GM10248 (cell line): ENCODE results near the gene CLEC14A.

ENCODE experiments used
- CTCF ChIA-PET: fragments of 300-600 bp; sonication (Branson Sonifier 250); formaldehyde crosslinking; extraction: SDS; loops from one replicate; lab custom pipeline; 2021; ENCODE audit warnings: antibody characterized with exemption; lab: Yijun Ruan, JAX
- POLR2A ChIA-PET: fragments of 350-650 bp; sonication (Branson Sonifier 250); formaldehyde crosslinking; extraction: SDS; loops from one replicate; lab custom pipeline; 2020; ENCODE audit warnings: antibody characterized with exemption; lab: Yijun Ruan, JAX
- DNase-seq: peaks from one replicate; pipeline ENCODE4 v3.0.0; 2012; ENCODE audit errors: extremely low spot score
- CTCF ChIP-seq: IDR thresholded peaks from 2 replicates; pipeline ENCODE4 v1.5.1; 2012; ENCODE audit warnings: mild to moderate bottlenecking, low read depth; ENCODE audit errors: extremely low read depth, missing control alignments, control extremely low read depth

CLEC14A gene

GRCh38 chr14:38217553-38217952 lies 38.3 kb downstream of the CLEC14A start:
- ChIA-PET CTCF (no interaction called here), POLR2A (no interaction called here)
- TF ChIP-seq CTCF: no peak
- no peak for DNase-seq

- CTCF ChIA-PET: no interaction called here
- DNase-seq: no peak
- no peak for TF ChIP-seq CTCF
- POLR2A ChIA-PET: no interaction called here
Measured at GRCh38 chr14:38213001-38213400, 42.9 kb downstream of the CLEC14A start.

GRCh38 chr14:38212111-38212510 lies 43.8 kb downstream of the CLEC14A start:
- no peak for DNase-seq
- no peak for TF ChIP-seq CTCF
- ChIA-PET POLR2A (no interaction called here), CTCF (no interaction called here)

GRCh38 chr14:38211255-38211735 lies 44.6 kb downstream of the CLEC14A start:
- CTCF ChIA-PET: no interaction called here
- DNase-seq: no peak
- POLR2A ChIA-PET: no interaction called here
- TF ChIP-seq CTCF: no peak

GRCh38 chr14:38210587-38211216 lies 45.2 kb downstream of the CLEC14A start:
- no peak for TF ChIP-seq CTCF
- ChIA-PET CTCF (no interaction called here), POLR2A (no interaction called here)
- no peak for DNase-seq

GRCh38 chr14:38209572-38210557 lies 46.0 kb downstream of the CLEC14A start:
- no peak for TF ChIP-seq CTCF
- POLR2A ChIA-PET: no interaction called here
- no peak for DNase-seq
- CTCF ChIA-PET: no interaction called here
